Measurements from ENCODE around the gene COL20A1.
"Not testable (repeated sequence)": the region's sequence is repeated elsewhere in the genome, so short reads cannot be mapped to it uniquely, and the experiment has no call there.

DNA sequence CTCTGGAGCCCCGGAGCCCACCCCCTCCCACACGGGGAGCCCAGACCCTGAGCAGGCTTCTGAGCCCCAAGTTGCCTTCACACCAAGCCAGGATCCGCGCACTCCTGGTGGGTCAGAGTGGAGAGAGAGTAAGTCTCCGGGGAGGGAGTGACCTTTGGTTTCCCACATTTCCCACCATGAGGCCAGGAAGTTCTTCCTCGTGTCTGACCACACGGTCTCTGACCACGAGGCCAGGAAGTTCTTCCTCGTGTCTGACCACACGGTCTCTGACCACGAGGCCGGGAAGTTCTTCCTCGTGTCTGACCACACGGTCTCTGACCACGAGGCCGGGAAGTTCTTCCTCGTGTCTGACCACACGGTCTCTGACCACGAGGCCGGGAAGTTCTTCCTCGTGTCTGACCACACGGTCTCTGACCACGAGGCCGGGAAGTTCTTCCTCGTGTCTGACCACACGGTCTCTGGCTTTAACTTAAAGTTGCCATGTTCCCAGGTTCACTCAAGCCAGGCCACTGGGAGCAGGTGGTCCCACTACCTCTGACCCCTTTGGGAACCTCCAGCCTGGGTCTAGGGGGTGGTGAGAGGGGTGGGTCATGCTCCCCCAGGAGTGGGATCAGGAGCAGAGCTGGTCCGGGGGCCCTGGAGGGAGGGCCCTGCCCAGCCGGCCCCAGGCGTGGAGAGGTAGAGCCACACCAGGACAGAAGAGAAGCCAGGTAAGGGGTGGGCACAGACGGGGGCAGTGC is 13.1 kb downstream of the COL20A1 start:
- not testable (repeated sequence) for TF ChIP-seq POLR2AphosphoS5 (IDR thresholded peaks at IDR 0.05; ENCODE audit: low read depth, low read length); CTCF (IDR thresholded peaks at IDR 0.05); SIN3A (IDR thresholded peaks at IDR 0.05; ENCODE audit: borderline replicate concordance, insufficient read depth, low read depth, low read length)
- TF ChIP-seq, protein P1, sequence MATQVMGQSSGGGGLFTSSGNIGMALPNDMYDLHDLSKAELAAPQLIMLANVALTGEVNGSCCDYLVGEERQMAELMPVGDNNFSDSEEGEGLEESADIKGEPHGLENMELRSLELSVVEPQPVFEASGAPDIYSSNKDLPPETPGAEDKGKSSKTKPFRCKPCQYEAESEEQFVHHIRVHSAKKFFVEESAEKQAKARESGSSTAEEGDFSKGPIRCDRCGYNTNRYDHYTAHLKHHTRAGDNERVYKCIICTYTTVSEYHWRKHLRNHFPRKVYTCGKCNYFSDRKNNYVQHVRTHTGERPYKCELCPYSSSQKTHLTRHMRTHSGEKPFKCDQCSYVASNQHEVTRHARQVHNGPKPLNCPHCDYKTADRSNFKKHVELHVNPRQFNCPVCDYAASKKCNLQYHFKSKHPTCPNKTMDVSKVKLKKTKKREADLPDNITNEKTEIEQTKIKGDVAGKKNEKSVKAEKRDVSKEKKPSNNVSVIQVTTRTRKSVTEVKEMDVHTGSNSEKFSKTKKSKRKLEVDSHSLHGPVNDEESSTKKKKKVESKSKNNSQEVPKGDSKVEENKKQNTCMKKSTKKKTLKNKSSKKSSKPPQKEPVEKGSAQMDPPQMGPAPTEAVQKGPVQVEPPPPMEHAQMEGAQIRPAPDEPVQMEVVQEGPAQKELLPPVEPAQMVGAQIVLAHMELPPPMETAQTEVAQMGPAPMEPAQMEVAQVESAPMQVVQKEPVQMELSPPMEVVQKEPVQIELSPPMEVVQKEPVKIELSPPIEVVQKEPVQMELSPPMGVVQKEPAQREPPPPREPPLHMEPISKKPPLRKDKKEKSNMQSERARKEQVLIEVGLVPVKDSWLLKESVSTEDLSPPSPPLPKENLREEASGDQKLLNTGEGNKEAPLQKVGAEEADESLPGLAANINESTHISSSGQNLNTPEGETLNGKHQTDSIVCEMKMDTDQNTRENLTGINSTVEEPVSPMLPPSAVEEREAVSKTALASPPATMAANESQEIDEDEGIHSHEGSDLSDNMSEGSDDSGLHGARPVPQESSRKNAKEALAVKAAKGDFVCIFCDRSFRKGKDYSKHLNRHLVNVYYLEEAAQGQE (IDR thresholded peaks at IDR 0.05; ENCODE audit: insufficient read depth in 1 of 2, low read depth in 2 of 2, low read length in 1 of 2), result not testable (repeated sequence)
